HG03460 (cell line): Measurements from ENCODE around the gene GNS.
"Not testable (repeated sequence)": the region's sequence is repeated elsewhere in the genome, so short reads cannot be mapped to it uniquely, and the experiment has no call there.

ENCODE experiments used
- ATAC-seq: cut with Tn5 transposase; IDR thresholded peaks from one replicate; pipeline ENCODE4 v1.9.1; 2021; ENCODE audit not compliant: unreplicated experiment

GNS gene

DNA sequence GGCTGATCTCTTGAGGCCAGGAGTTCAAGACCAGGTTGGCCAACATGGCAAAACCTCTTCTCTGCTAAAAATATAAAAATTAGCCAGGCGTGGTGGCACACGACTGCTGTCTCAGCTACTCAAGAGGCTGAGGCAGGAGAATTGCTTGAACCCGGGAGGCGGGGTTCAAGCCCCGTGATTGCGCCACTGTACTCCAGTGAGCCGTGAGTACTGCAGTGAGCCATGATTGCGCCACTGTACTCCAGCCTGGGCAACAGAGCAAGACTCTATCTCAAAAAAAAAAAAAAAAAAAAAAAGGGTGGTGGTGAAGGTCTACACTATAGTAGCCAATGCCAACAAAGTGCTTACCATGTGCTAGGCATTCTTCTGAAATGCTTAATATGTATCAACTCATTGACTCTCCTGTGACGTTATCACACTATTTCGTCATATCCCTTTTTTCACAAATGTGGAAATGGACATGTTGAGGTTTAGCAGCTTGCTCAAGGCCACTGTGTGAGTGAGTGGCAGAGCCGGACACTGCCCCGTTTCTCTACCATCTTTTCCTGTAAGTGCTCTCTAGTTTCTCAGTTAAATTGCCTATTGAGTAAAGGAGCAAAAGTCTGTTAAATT lies 59.6 kb downstream of the GNS start:
- ATAC-seq = no peak

DNA sequence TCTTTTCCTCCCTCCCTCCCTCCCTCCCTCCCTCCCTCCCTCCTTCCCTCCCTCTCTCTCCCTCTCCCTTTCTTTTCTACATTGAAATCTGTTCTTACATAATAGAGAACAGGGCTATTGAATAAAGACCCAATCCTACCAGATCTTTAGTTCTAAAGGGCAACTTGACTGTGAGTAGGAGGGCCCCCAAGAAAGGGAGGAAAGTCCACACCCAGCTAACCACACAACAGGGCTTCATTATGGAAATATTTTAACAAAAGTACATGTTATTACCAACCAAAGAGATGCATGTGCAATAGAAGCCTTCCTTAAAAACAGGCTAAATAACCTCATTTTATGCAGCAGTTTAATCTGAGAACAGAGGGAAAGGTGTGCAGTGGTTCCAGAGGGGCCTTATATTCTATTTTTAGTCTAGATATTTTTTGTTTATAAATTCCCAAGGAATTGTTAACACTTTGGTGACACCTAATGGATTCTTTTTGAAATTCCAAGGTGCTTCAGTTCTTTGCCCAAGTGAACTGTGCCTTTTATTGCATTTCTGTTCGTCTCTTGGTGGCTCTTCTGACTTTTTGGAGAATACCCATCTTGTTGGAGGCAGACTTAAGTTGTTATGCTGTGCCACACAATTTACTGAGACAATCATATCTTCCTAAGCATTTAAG lies 63.0 kb downstream of the GNS start:
- no peak for ATAC-seq

DNA sequence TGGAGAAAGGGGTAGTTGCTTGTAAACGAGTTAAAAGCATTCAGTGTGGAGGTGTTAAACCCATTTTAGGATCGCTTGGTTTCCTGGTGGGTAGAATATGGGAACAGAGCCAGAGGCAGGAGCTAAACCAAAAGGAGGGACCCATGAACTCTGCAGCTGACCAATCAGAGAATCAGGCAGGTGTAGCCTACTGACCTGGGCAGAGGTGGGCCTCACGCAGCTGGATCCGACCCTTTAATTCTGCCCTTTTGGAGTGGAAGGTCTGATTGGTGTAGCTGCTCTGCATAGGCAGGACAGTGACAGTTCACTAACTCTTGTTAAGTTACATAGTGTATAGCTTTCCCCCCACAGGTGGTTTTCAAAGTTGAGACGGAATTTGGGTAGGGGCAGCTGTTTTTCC lies 63.7 kb downstream of the GNS start:
- ATAC-seq = no peak

DNA sequence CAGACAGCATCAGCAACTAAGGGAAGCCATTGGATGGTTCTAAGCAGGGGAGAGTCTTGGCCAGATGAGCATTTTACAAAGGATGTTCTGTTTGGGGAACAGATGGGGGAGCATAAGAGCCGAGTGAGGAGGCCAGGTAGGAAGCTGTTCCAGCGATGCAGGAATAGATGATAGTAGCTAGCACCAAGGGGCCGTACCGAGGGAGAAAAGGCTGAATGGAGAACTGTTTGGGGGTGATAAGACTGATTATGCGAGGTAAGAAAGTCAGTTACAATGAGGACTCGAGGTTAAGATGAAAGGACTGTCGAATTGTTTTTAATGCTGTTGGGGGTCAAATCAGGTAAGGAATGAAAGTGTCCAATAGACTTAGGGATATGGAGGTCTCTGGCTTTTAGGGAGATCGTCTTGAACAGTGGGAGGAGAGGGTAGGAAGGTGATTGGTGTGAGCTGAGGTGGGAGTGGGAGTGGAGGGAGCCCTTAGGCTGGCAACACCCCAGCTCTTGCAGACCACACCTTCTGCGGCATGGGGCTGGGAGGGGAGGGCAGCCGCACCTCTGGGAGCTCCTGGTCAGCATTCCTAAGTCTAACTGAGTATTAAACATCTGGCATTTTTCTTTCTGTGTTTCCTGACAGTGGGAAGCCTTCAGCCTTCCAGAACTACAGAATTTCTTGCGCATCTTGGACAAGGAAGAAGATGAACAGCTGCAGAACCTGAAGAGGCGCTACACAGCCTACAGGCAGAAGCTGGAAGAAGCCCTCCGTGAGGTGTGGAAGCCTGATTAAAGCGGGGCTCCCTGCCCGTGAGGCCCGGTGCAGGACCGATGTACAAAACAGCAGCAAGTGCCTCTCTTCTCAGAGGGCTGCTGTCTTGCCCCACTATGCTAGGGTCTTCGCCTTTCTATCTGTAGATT lies 64.8 kb downstream of the GNS start:
- ATAC-seq = no peak

DNA sequence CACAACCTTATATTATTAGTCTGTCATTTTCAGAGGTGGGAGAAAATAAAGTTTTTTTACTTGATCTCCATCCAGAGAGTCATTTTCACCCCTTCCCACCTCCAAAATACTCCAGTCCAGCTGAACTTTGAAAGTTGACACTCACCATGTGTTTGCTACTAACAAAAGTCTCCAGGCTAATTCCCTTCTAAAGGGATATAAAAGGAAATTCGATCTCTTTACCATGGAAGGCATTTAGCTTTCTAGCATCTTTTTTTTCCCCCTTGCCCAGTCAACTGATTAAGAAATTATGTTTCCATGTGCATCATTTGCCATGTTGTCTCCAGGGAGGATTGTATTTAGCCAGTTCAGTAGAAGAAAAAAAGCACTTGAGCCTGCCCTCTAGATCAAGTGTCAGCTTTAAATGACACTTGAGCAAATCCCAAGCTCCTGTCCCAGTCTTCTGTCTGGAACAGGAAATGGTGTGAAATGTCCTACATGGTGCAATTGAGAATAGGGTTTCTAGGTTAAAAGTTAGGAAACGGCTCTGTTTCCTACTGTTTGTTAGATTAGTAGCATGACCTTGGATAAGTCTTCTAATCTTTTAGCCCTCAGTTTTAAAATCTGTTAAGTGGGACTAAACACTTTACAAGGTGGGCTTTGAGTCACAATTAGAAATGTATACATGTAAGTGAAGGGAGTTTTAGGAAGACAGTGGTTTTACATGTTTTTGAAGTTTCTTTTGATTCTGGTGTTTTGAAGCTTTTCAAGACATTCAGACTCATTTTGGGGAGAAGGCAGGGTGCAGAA lies 67.2 kb downstream of the GNS start:
- ATAC-seq = no peak

DNA sequence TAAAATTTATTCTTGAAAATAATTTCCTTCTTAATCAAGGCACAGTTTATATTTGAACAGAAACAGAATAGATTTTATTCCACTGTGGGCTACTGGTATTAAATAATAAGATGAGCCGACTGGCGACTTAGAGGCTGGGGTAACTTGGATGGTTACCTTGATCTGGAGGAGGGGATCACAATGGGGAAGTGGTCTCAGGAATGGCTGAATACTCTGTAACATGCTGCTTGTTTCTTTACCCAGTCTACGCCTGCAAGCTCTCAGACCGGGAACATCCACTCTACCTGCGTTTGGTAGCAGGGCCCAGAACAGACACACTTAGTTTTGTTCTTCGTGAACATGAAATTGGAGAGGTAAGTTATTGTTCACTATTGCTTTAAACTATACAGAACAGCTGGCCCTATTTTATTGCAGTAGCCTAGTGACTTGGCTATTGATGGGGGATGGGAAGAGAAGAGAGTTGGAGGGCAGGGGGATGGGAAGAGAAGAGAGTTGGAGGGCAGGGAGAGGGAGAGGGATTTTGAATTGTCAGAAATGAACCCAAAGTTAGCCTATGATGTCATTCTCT lies 67.9 kb downstream of the GNS start:
- ATAC-seq = no peak

DNA sequence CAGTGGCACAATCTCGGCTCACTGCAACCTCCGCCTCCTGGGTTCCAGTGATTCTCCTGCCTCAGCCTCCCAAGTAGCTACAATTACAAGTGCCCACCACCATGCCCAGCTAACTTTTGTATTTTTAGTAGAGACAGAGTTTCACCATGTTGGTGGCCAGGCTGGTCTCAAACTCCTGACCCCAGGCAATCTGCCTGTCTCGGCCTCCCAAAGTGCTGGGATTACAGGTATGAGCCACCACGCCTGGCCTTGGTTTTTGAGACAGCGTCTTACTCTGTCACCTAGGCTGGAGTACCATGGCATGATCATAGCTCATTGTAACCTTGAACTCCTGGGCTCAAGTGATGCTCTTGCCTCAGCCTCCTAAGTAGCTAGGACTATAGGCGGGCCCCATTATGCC lies 69.0 kb downstream of the GNS start:
- ATAC-seq = not testable (repeated sequence)

DNA sequence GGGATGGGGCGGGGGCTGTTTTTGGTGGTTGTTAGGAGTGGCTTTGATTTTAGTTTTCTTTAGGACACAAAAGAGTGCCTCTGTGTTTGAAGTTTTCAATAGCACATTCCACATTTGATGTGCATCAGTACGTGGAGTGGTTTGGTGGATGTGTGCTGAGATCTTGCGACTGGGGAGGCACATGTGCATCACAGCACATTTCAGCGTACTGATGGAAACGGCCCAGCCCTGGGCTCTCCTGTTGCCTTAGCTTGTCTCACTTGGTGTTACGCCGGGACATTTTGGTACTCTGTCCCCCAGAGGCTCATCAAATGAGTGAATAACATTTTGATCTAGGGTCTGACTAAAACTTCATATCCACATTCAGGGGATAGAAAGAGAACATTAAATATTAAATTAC lies 70.5 kb downstream of the GNS start:
- ATAC-seq = no peak

DNA sequence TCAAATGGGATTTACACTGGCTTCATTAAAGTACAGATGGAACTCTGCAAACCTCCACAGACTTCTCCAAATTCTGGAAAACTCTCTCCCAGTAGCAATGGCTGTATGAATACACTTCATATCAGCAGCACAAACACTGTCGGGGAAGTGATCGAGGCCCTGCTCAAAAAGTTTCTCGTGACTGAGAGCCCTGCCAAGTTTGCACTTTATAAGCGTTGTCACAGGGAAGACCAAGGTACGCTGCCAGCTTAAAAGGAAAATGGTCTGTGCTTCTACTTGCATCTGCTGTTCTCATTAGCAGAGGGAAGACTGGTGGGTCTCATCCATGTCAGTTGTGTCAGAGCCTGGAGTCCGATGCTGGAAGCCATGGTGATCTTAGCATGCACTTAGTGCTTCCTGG lies 71.0 kb downstream of the GNS start:
- ATAC-seq = no peak

DNA sequence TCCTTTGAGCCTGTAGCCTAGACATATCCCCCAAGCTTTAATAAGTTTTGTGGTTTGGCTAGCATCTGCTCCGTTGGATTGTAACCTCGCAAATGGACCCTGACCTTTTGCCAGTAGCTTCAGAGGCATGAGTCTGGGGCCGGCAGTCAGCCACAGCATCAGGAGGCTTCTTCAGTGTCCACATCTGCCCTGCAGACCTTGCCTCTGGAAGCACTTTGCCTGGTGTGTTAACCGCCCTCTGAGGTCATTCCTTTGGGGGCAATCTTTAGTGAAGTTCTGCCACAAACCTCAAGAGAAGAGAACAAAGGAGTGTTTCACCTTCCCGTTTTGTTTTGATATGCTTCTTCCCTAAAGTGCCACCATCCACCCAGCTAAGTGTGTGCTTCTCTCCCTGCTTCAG lies 71.4 kb downstream of the GNS start:
- no peak for ATAC-seq

DNA sequence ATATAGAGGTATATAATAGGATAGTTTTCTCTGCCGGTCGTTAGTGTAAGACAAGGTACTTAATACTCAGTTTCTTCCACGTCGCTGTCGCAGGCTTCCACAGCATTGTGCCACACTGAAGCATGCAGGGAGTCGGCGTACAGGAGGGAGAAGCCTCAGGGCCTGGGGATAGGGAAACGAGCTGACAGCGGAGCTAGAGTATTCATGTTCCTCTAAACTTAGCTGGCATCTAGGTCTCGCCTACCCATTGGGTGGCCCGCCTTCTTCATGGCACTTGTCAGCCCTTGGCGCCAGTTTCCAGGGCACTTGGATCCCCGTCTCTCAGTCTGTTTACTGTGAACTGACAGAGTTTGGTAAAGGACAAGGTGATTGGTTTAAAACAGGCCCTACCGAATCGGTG lies 73.6 kb downstream of the GNS start:
- ATAC-seq = no peak

DNA sequence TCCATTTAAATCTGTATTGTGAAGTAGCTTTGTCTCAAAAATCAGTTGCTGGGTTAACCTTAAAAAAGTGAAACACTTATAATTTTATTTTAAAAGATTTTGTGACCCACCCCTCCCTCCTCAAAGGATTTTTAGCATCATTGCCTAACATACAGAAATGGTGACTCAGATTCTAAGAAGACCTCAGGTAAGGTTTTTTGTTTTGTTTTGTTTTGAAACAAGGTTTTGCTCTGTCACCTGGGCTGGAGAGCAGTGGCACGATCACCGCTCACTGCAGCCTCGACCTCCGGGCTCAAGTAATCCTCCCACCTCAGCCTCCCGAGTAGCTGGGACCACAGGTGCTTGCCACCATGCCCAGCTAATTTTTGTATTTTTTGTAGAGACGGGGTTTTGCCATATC lies 74.2 kb downstream of the GNS start:
- no peak for ATAC-seq

DNA sequence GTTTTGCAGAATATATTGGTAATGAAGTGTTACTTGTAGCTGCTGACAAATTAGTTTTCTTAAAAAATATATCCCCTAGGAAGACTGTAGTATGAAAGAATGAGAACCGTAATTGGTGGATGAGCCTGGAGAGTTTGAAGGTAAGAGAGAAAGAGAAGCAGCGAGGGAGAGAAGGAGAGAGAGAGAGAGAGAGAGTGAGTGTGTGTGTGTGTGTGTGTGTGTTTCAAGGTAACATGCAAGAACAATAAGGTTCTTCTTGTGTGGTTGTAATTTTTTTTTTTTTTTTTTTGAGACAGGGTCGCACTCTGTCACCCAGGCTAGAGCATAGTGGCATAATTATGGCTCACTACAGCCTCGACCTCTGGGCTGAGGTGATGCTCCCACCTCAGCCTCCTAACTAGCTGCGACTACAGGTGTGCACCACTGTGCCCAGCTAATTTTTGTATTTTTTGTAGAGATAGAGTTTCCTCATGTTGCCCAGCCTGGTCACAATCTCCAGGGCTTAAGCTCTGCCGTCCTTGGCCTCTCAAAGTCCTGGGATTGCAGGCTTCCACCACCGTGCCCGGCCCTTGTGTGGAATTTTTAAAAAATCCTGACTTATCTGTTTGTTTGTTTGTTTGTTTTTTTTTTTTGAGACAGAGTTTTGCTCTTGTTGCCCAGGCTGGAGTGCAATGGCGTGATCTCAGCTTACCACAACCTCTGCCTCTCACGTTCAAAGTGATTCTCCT lies 75.2 kb downstream of the GNS start:
- ATAC-seq = no peak

DNA sequence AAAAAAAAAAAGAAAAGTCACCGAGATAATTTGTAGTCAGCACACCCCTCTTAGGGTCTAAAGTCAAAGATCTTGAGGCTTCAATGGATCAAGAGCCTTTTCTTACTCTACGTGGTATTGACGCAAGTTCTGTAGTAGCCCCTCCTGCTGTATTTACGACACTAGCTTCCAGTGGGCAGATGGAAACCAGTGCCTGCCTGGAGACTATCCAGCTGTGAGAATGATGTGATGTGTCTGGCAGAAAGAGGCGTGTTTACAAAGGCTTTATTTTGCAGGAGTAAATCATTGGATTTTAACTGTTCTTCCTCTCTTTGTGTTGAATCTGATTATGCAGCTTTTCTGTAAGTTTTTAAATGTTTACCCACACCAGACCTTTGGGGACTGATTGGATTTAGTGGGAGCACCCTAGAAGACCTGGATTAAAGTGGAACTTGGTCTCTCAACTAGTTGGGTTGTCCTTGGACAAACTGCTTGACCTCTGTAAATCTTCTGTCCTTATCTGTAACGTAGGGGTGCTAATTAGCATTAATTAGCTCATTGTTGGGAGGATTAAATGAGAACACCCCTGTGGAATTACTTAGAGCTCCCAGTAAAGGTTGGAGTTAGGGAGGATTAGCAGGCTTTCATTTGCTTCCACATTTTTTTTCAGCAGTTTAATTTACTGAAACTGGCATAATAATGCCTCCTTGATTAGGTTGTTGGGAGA lies 76.5 kb downstream of the GNS start:
- no peak for ATAC-seq

DNA sequence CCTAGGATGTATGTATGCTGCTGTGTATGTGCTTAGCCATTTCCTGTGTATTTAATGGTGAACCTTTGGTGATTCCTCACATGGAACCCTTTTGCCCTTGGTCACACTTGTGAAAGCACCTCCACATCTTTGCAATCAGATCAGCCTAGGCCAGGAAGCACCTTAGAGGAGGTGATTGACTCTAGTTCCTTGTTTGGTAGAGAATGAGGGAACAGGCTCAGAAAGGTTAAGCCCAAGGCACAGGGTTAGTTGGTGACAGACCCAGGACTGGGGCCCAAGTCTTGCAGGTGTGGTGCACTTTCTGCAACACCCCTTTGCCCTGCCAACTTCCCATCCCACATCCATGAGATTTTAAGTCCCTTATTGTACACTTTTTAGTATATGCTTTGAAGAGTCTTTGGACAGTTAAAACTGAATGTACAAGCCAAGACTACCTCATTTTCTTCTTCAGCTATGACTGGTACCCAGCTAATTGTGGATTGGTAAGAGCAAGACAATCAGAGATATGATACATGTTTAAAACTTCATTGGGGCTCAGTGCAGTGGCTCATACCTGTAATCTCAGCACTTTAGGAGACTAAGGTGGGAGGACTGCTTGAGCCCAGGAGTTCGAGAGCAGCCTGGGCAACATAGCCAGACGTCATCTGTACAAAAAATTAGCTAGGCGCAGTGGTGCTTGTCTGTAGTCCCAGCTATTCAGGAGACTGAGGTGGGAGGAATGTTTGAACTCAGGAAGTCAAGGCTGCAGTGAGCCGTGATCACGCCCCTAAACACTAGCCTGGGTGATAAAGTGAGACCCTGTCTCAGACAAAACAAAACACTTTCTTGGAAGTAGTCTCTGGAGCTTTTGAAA lies 77.8 kb downstream of the GNS start:
- no peak for ATAC-seq

DNA sequence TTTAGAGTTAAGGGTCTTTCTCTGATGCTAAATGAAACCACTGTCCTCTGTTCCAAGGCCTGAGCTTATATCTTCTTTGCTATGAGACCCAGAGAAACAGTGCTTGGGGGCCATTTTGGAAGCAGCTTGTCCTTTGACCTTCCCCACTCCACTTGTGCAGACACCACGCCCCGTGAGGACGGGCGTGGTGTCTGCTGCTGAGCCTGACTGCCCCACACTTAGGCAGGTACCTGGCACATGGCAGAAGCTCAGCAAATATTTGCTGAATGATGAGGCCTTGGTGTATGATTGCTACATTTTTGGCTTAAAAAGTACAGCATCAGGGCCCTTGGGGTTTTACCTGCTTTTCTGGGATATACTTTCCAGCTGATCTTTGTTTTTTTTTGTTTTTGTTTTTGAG lies 79.0 kb downstream of the GNS start:
- no peak for ATAC-seq

DNA sequence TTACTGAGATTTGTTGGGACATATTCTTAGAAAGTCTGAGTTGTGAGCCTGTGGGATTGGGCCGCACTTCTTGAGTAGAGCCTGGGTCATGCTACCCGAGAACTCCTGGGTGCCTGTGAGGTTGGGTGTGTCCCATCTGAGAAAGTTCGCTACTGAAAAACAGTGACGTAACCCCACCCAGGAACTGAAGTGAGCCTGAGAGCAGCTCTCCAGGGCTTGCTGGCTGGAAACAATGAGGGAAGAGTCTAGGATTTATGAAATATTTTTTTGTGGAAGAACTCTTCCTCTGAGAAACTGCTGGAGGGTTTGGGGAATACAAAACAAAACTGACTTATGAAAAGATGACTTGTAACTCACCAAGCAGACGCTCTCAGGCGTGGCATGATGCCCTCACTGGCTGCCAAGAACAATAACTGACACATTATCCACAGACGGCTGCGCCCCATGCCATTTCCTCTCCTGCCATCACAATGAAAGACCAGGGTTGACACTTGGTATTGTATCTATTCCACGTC lies 79.7 kb downstream of the GNS start:
- no peak for ATAC-seq

DNA sequence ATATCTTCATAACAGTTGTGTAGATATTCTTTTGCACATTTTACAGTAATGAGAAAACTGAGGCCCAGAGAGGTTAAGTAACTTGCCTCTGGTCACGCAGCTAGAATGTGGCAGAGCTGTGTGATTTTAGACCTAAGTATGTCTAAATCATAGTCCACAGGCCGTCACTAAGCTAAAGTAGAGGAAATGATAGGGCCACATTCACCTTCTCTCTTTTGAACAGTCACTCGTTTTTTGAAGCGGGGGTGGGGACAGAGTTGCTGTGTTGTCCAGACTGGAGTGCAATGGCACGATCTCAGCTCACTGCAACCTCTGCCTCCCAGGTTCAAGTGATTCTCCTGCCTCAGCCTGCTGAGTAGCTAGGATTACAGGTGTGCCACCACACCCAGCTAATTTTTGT lies 80.4 kb downstream of the GNS start:
- ATAC-seq = no peak

DNA sequence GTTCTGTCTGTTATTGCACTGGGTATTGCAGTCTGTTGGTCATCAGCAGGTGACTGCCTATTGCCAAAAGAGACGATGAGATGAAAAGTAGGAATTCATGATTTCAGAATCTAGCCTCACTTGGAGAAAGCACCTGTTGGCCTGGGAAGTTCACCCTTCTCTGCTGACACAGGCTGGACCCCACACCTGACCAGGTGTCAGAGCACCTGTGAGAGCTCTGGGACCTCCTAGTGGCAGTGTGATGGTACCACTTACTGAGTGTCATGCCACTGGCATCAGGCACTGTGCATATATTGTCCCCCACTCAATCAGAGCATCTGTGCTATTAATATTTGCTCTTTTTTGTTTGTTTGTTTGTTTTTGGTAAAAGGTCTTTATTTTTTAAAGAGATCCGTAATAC lies 81.0 kb downstream of the GNS start:
- ATAC-seq = no peak
